NCI-H748 (cell line): ENCODE data around the gene SSTR3.
"Not testable (repeated sequence)": the region's sequence is repeated elsewhere in the genome, so short reads cannot be mapped to it uniquely, and the experiment has no call there.

Source experiments
- DNase-seq: peaks from one replicate; lab custom pipeline; 2025; ENCODE audit not compliant: unreplicated experiment; lab: John Stamatoyannopoulos, UW

Gene SSTR3

GRCh38 chr22:37183432-37184379, 28.6 kb downstream of the SSTR3 start:
- no peak for DNase-seq

GRCh38 chr22:37182949-37183245, 29.4 kb downstream of the SSTR3 start:
- DNase-seq = no peak

GRCh38 chr22:37182101-37182948, 30.0 kb downstream of the SSTR3 start:
- DNase-seq = no peak

GRCh38 chr22:37181681-37182080, 30.6 kb downstream of the SSTR3 start:
- DNase-seq = no peak

GRCh38 chr22:37180531-37181231, 31.6 kb downstream of the SSTR3 start:
- DNase-seq = no peak

- no peak for DNase-seq
These were observed 32.5 kb downstream of the SSTR3 start for GRCh38 chr22:37179622-37180420.

- no peak for DNase-seq
These were observed 33.2 kb downstream of the SSTR3 start for GRCh38 chr22:37179126-37179470.

- no peak for DNase-seq
These were observed 33.7 kb downstream of the SSTR3 start for GRCh38 chr22:37178350-37179125.

GRCh38 chr22:37177755-37178154, 34.5 kb downstream of the SSTR3 start:
- DNase-seq = no peak

- DNase-seq = no peak
These were observed 35.1 kb downstream of the SSTR3 start for GRCh38 chr22:37177221-37177620.

GRCh38 chr22:37176464-37177061, 35.7 kb downstream of the SSTR3 start:
- no peak for DNase-seq

- no peak for DNase-seq
These were observed 36.6 kb downstream of the SSTR3 start for GRCh38 chr22:37175414-37176281.

- no peak for DNase-seq
These were observed 37.3 kb downstream of the SSTR3 start for GRCh38 chr22:37174964-37175363.

- DNase-seq = no peak
These were observed 38.6 kb downstream of the SSTR3 start for GRCh38 chr22:37173709-37174108.

GRCh38 chr22:37172266-37173245, 39.7 kb downstream of the SSTR3 start:
- DNase-seq = no peak

GRCh38 chr22:37171662-37172061, 40.6 kb downstream of the SSTR3 start:
- no peak for DNase-seq

GRCh38 chr22:37170689-37171405, 41.4 kb downstream of the SSTR3 start:
- not testable (repeated sequence) for DNase-seq
